ENCODE data around the gene STPG1. TPM values are rescaled to one million over a fixed set of nuclear protein-coding genes. Genes with fewer than 3 reads are reported as not detected.

The STPG1 gene
- total and polyA plus RNA-seq, 7 donors, result 0.89 to 4.2 (median 1.4) TPM

- TF ChIP-seq CTCF (IDR thresholded peaks at IDR 0.05), result no peak
- peaks cover 0 to 4% (median 0%) of the 10 kb centered on the region in 3 donors for H3K27me3 ChIP-seq (ENCODE audit: insufficient read depth in 3 of 3, low read length in 2 of 3)
- no peak overlapping the region for H3K27ac ChIP-seq
- no peaks in the 10 kb centered on the region for H3K9me3 ChIP-seq
- no peaks in the 10 kb centered on the region for H3K36me3 ChIP-seq (ENCODE audit: insufficient read depth in 1 of 2, low read depth in 1 of 2)
- no peaks in the 10 kb centered on the region for H3K4me1 ChIP-seq
- no peak overlapping the region for H3K4me3 ChIP-seq
- DNase-seq (no peak), ATAC-seq (no peak)
- intact Hi-C loops (cut with DNase I), result loop anchor here in 1 of 2 donors (10.0 kb wide), 1 partner anchor 224 kb away; no protein-coding TSS in a partner anchor
- 96 to 97% (median 96%) methylated on average over 7 of the region's 7 CpGs for WGBS, 3 donors
Measured at GRCh38 chr1:24410750-24411149, 2.8 kb downstream of the STPG1 start.

- ATAC-seq, result no peak
- Histone ChIP-seq H3K4me1 (no peaks in the 10 kb centered on the region), H3K27me3 (ENCODE audit: insufficient read depth in 3 of 3, low read length in 2 of 3) (peaks cover 0 to 4% (median 0%) of the 10 kb centered on the region in 3 donors), H3K27ac (no peak overlapping the region), H3K36me3 (ENCODE audit: insufficient read depth in 1 of 2, low read depth in 1 of 2) (no peaks in the 10 kb centered on the region), H3K4me3 (no peak overlapping the region), H3K9me3 (no peaks in the 10 kb centered on the region)
- WGBS, 3 donors, result 78 to 83% (median 81%) methylated on average over 3 of the region's 3 CpGs
- no peak for TF ChIP-seq CTCF (IDR thresholded peaks at IDR 0.05)
- no peak for DNase-seq
- intact Hi-C loops (cut with DNase I), result no loop called here
Measured at GRCh38 chr1:24409535-24409934, 4.0 kb downstream of the STPG1 start.

GRCh38 chr1:24406788-24407187 lies 6.8 kb downstream of the STPG1 start:
- Histone ChIP-seq H3K27ac (no peak overlapping the region), H3K4me3 (no peak overlapping the region), H3K27me3 (ENCODE audit: insufficient read depth in 3 of 3, low read length in 2 of 3) (no peaks in the 10 kb centered on the region), H3K4me1 (no peaks in the 10 kb centered on the region), H3K36me3 (ENCODE audit: insufficient read depth in 1 of 2, low read depth in 1 of 2) (no peaks in the 10 kb centered on the region), H3K9me3 (no peaks in the 10 kb centered on the region)
- intact Hi-C loops (cut with DNase I), result no loop called here
- no peak for TF ChIP-seq CTCF (IDR thresholded peaks at IDR 0.05)
- no peak for DNase-seq
- WGBS, 3 donors, result 89 to 100% (median 97%) methylated on average over 1 of the region's 1 CpG
- ATAC-seq, result no peak

GRCh38 chr1:24403806-24404205 lies 9.8 kb downstream of the STPG1 start:
- intact Hi-C loops (cut with DNase I), result no loop called here
- no peak for TF ChIP-seq CTCF (IDR thresholded peaks at IDR 0.05)
- H3K4me3 ChIP-seq, result no peak overlapping the region
- no peaks in the 10 kb centered on the region for H3K9me3 ChIP-seq
- DNase-seq, result no peak
- H3K36me3 ChIP-seq (ENCODE audit: insufficient read depth in 1 of 2, low read depth in 1 of 2), result no peaks in the 10 kb centered on the region
- no peak for ATAC-seq
- 72 to 87% (median 78%) methylated on average over 4 of the region's 4 CpGs for WGBS, 3 donors
- no peak overlapping the region for H3K27ac ChIP-seq
- no peaks in the 10 kb centered on the region for H3K27me3 ChIP-seq (ENCODE audit: insufficient read depth in 3 of 3, low read length in 2 of 3)
- H3K4me1 ChIP-seq, result no peaks in the 10 kb centered on the region

GRCh38 chr1:24400065-24400464 lies 13.5 kb downstream of the STPG1 start:
- Histone ChIP-seq H3K36me3 (ENCODE audit: insufficient read depth in 1 of 2, low read depth in 1 of 2) (no peaks in the 10 kb centered on the region), H3K27ac (no peak overlapping the region), H3K4me1 (no peaks in the 10 kb centered on the region), H3K4me3 (no peak overlapping the region), H3K9me3 (no peaks in the 10 kb centered on the region), H3K27me3 (ENCODE audit: insufficient read depth in 3 of 3, low read length in 2 of 3) (no peaks in the 10 kb centered on the region)
- DNase-seq (no peak), ATAC-seq (no peak)
- intact Hi-C loops (cut with DNase I), result no loop called here
- TF ChIP-seq CTCF (IDR thresholded peaks at IDR 0.05), result no peak
- 82 to 87% (median 84%) methylated on average over 1 of the region's 1 CpG for WGBS, 3 donors

All from psoas muscle (tissue), 8 donors.